ENCODE data around the gene MR1.

Gene MR1

DNA sequence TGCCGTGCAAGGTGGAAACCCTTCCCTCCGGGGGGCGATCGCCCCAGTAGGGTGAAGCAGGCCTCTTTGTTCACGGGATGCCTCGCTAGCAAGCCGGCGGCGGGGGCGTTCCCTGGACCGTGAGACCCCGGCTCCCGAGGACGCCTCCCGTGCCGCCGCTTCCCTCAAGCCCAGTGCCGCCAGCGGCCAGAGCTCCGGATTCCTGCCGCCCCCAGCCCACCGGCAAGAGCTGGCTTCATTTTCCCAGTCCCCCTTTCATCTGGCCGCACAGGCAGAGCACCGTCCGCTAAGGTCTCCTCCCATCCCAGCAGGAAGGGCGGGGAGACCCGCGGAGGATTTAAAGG lies 71.0 kb downstream of the MR1 start:
- H3K4me1 ChIP-seq (ENCODE audit: control insufficient read depth, insufficient read depth, low read length), result peaks cover 37% of the 10 kb centered on the region; the same call in 1 of the 2 replicates
- H3K27ac ChIP-seq (ENCODE audit: extremely low read depth, low read depth, low read length), result peak overlapping the region; percentile 89
- H3K9me3 ChIP-seq (ENCODE audit: control insufficient read depth, insufficient read depth, low read depth, low read length), result no peaks in the 10 kb centered on the region
- H3K36me3 ChIP-seq (ENCODE audit: control insufficient read depth in 2 of 2, insufficient read depth in 1 of 2, low read length in 2 of 2), result no peaks in the 10 kb centered on the region
- CTCF ChIA-PET, result interaction anchor here (0.7 to 3.2 kb wide), 6 partner anchors 12 to 223 kb away, joined by 3 to 14 read pairs (median 4); no protein-coding TSS in a partner anchor
- H3K4me3 ChIP-seq (ENCODE audit: low read depth, low read length), result peak overlapping the region; percentile 57
- POLR2A ChIA-PET, result interaction anchor here (0.6 to 9.2 kb wide), 17 partner anchors 8 to 606 kb away, joined by 3 to 111 read pairs (median 8); partner anchors contain the start of gene IER5
- TF ChIP-seq ZNF121 (tag by site-specific recombination; IDR thresholded peaks at IDR 0.05) (peak; percentile 29; the same call in 1 of the 2 replicates), SP7 (tag by site-specific recombination; IDR thresholded peaks at IDR 0.05) (peak; percentile 55), WT1 (tag by site-specific recombination; IDR thresholded peaks at IDR 0.05) (peak; percentile 58; the same call in 1 of the 2 replicates), IKZF3 (tag by site-specific recombination; IDR thresholded peaks at IDR 0.05) (no peak), GLIS2 (tag by site-specific recombination; IDR thresholded peaks at IDR 0.05) (peak; percentile 79), ZNF561 (tag by site-specific recombination; IDR thresholded peaks at IDR 0.05; ENCODE audit: borderline replicate concordance) (no peak), ZFP37 (tag by site-specific recombination; IDR thresholded peaks at IDR 0.05) (peak; percentile 50; the same call in 1 of the 2 replicates), ZNF571 (tag by site-specific recombination; IDR thresholded peaks at IDR 0.05) (no peak), TCF7L2 (IDR thresholded peaks at IDR 0.05; ENCODE audit: borderline replicate concordance, low read depth, low read length) (peak; percentile 88; the same call in 1 of the 2 replicates), KLF9 (tag by site-specific recombination; IDR thresholded peaks at IDR 0.05; ENCODE audit: low read depth) (peak; percentile 77), ZNF175 (tag by site-specific recombination; IDR thresholded peaks at IDR 0.05) (no peak), ZNF510 (tag by site-specific recombination; IDR thresholded peaks at IDR 0.05; ENCODE audit: insufficient replicate concordance) (no peak), ZBTB17 (tag by site-specific recombination; IDR thresholded peaks at IDR 0.05) (peak; percentile 46), ZBTB8A (tag by site-specific recombination; IDR thresholded peaks at IDR 0.05) (no peak)
- TF ChIP-seq, protein P1, sequence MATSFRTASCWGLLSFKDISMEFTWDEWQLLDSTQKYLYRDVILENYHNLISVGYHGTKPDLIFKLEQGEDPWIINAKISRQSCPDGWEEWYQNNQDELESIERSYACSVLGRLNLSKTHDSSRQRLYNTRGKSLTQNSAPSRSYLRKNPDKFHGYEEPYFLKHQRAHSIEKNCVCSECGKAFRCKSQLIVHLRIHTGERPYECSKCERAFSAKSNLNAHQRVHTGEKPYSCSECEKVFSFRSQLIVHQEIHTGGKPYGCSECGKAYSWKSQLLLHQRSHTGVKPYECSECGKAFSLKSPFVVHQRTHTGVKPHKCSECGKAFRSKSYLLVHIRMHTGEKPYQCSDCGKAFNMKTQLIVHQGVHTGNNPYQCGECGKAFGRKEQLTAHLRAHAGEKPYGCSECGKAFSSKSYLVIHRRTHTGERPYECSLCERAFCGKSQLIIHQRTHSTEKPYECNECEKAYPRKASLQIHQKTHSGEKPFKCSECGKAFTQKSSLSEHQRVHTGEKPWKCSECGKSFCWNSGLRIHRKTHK (tag by site-specific recombination; IDR thresholded peaks at IDR 0.05), result no peak
- TF ChIP-seq, protein P2, sequence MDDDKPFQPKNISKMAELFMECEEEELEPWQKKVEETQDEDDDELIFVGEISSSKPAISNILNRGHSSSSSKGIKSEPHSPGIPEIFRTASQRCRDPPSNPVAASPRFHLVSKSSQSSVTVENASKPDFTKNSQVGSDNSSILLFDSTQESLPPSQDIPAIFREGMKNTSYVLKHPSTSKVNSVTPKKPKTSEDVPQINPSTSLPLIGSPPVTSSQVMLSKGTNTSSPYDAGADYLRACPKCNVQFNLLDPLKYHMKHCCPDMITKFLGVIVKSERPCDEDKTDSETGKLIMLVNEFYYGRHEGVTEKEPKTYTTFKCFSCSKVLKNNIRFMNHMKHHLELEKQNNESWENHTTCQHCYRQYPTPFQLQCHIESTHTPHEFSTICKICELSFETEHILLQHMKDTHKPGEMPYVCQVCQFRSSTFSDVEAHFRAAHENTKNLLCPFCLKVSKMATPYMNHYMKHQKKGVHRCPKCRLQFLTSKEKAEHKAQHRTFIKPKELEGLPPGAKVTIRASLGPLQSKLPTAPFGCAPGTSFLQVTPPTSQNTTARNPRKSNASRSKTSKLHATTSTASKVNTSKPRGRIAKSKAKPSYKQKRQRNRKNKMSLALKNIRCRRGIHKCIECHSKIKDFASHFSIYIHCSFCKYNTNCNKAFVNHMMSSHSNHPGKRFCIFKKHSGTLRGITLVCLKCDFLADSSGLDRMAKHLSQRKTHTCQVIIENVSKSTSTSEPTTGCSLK (tag by site-specific recombination; IDR thresholded peaks at IDR 0.05), result no peak
- TF ChIP-seq, protein P3, sequence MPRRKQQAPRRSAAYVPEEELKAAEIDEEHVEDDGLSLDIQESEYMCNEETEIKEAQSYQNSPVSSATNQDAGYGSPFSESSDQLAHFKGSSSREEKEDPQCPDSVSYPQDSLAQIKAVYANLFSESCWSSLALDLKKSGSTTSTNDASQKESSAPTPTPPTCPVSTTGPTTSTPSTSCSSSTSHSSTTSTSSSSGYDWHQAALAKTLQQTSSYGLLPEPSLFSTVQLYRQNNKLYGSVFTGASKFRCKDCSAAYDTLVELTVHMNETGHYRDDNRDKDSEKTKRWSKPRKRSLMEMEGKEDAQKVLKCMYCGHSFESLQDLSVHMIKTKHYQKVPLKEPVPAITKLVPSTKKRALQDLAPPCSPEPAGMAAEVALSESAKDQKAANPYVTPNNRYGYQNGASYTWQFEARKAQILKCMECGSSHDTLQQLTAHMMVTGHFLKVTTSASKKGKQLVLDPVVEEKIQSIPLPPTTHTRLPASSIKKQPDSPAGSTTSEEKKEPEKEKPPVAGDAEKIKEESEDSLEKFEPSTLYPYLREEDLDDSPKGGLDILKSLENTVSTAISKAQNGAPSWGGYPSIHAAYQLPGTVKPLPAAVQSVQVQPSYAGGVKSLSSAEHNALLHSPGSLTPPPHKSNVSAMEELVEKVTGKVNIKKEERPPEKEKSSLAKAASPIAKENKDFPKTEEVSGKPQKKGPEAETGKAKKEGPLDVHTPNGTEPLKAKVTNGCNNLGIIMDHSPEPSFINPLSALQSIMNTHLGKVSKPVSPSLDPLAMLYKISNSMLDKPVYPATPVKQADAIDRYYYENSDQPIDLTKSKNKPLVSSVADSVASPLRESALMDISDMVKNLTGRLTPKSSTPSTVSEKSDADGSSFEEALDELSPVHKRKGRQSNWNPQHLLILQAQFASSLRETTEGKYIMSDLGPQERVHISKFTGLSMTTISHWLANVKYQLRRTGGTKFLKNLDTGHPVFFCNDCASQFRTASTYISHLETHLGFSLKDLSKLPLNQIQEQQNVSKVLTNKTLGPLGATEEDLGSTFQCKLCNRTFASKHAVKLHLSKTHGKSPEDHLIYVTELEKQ (tag by site-specific recombination; IDR thresholded peaks at IDR 0.05; ENCODE audit: borderline replicate concordance), result no peak
- TF ChIP-seq, protein P4, sequence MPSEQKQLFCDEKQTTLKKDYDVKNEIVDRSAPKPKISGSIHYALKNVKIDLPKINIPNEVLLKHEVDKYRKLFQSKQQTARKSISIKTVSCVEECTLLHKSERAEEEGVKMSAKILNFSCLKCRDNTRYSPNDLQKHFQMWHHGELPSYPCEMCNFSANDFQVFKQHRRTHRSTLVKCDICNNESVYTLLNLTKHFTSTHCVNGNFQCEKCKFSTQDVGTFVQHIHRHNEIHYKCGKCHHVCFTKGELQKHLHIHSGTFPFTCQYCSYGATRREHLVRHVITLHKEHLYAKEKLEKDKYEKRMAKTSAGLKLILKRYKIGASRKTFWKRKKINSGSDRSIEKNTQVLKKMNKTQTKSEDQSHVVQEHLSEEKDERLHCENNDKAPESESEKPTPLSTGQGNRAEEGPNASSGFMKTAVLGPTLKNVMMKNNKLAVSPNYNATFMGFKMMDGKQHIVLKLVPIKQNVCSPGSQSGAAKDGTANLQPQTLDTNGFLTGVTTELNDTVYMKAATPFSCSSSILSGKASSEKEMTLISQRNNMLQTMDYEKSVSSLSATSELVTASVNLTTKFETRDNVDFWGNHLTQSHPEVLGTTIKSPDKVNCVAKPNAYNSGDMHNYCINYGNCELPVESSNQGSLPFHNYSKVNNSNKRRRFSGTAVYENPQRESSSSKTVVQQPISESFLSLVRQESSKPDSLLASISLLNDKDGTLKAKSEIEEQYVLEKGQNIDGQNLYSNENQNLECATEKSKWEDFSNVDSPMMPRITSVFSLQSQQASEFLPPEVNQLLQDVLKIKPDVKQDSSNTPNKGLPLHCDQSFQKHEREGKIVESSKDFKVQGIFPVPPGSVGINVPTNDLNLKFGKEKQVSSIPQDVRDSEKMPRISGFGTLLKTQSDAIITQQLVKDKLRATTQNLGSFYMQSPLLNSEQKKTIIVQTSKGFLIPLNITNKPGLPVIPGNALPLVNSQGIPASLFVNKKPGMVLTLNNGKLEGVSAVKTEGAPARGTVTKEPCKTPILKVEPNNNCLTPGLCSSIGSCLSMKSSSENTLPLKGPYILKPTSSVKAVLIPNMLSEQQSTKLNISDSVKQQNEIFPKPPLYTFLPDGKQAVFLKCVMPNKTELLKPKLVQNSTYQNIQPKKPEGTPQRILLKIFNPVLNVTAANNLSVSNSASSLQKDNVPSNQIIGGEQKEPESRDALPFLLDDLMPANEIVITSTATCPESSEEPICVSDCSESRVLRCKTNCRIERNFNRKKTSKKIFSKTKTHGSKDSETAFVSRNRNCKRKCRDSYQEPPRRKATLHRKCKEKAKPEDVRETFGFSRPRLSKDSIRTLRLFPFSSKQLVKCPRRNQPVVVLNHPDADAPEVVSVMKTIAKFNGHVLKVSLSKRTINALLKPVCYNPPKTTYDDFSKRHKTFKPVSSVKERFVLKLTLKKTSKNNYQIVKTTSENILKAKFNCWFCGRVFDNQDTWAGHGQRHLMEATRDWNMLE (tag by site-specific recombination; conservative IDR thresholded peaks at IDR 0.05; ENCODE audit: low read depth), result no peak
- TF ChIP-seq, protein P5, sequence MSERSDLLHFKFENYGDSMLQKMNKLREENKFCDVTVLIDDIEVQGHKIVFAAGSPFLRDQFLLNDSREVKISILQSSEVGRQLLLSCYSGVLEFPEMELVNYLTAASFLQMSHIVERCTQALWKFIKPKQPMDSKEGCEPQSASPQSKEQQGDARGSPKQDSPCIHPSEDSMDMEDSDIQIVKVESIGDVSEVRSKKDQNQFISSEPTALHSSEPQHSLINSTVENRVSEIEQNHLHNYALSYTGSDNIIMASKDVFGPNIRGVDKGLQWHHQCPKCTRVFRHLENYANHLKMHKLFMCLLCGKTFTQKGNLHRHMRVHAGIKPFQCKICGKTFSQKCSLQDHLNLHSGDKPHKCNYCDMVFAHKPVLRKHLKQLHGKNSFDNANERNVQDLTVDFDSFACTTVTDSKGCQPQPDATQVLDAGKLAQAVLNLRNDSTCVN (tag by site-specific recombination; optimal IDR thresholded peaks at IDR 0.05), result no peak
- TF ChIP-seq, protein P6, sequence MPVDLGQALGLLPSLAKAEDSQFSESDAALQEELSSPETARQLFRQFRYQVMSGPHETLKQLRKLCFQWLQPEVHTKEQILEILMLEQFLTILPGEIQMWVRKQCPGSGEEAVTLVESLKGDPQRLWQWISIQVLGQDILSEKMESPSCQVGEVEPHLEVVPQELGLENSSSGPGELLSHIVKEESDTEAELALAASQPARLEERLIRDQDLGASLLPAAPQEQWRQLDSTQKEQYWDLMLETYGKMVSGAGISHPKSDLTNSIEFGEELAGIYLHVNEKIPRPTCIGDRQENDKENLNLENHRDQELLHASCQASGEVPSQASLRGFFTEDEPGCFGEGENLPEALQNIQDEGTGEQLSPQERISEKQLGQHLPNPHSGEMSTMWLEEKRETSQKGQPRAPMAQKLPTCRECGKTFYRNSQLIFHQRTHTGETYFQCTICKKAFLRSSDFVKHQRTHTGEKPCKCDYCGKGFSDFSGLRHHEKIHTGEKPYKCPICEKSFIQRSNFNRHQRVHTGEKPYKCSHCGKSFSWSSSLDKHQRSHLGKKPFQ (tag by site-specific recombination; IDR thresholded peaks at IDR 0.05), result 0 out of 2 replicates have a peak, but pooled peaks have one; percentile 19

All from HEK293 (cell line).